AG04450 (cell line): ENCODE data around the gene PPP1R13L. TPM values are rescaled to one million over a fixed set of nuclear protein-coding genes. Genes with fewer than 3 reads are reported as not detected.

ENCODE experiments used
- CTCF ChIA-PET: fragments of 300-600, 350-600 bp; formaldehyde crosslinking; extraction: SDS; loops from one replicate; lab custom pipeline; 2022; ENCODE audit warnings: antibody characterized with exemption, inconsistent platforms; lab: Charles Lee
- POLR2A ChIA-PET: fragments of 350-600 bp; formaldehyde crosslinking; extraction: SDS; loops from one replicate; lab custom pipeline; 2021; ENCODE audit warnings: antibody characterized with exemption, inconsistent platforms; lab: Yijun Ruan, JAX
- DNase-seq: peaks from one replicate; pipeline ENCODE4 v3.0.0-alpha.2; 2011; ENCODE audit warnings: low read depth, low spot score
- H3K27ac ChIP-seq: one replicate; pipeline ENCODE4 v1.5.1; 2012; ENCODE audit warnings: low read depth, low read length, control low read depth
- H3K27me3 ChIP-seq: one replicate; pipeline ENCODE4 v1.6.0; 2012; ENCODE audit warnings: low read length; ENCODE audit not compliant: control insufficient read depth, insufficient read depth
- H3K4me3 ChIP-seq: 2 replicates; pipeline ENCODE4 v1.5.1; 2011; ENCODE audit warnings: mild to moderate bottlenecking, low read depth, low read length, control low read depth
- H3K9me3 ChIP-seq: 2 replicates; pipeline ENCODE4 v1.5.1; 2012; ENCODE audit warnings: low read length; ENCODE audit not compliant: control insufficient read depth, insufficient read depth
- polyA plus RNA-seq: library from polyadenylated mRNA; depleted of rRNA; stranded (reverse); fragments of >200 nt; gene quantifications from 2 replicates; pipeline ENCODE4 v1.2.3, GENCODE V29; 2011
- TF ChIP-seq, protein P1 (sequence below): IDR thresholded peaks from 2 replicates; pipeline ENCODE4 v1.5.1; 2011; ENCODE audit warnings: low read depth, low read length, control low read depth, inconsistent platforms

Gene PPP1R13L
- polyA plus RNA-seq, 1 experiment, result 2.4 TPM

DNA sequence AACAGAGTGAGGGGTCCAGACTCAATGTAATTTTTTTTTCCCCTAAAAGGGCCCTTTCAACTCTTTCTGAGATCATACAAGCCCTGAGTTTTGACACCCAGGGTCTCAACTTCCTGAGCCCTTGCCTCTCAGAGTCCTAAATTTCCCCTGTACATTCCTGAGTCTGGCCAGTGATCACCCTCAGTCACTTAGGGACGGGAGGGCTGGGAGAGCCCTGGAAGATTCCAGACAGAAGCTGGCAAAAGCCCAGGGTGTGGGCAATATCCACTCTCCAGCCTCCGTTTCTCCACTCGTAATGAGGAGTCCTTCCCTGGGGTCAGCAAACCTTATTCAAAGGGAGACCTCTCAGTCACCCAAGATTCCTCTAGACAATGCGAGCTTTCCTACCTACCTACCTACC lies 1.6 kb downstream of the PPP1R13L start:
- no peak overlapping the region for H3K4me3 ChIP-seq
- CTCF ChIA-PET, result interaction anchor here (1.0 to 2.6 kb wide), 4 partner anchors 36 to 82 kb away, joined by 3 to 12 read pairs (median 4); no protein-coding TSS in a partner anchor
- POLR2A ChIA-PET, result interaction anchor here (0.7 kb wide), 1 partner anchor 30 kb away, joined by 3 read pairs; no protein-coding TSS in a partner anchor

DNA sequence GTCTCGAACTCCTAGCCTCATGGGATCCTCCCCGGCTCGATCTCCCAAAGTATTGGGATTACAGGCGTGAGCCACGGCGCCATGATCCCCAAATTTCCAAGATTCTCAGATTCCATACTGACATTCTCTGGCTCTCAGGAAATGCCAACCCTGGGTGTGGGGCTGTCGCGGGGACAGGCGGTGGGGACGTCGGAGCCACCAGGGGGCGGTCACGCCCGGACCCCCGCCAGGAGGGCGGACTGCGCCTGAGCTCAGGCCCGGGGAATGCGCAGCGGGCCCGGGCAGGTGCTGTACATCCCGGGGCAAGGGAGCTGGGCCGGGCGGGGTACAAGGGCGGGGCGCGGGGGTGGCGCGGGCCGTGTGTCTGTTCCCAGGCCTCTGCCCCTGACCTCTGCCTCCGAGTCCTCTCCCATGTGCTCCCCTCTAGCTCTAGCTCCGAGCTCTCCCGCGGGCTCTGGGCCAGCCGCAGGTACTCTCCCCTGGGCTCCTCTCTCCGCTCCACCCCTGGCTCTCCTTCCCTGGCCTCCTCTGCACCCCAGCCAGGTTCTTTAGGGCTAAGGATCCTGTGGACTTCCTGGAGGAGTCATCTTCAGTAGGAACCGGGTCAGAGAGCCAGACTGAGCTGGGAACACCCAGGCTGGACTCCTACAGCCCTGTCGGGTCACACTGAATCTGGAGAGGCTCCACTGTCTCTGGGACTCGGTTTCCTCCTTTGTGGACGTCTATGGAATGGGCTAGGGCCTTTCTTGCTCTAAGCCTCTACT lies 2.4 kb downstream of the PPP1R13L start:
- ChIA-PET POLR2A (no interaction called here), CTCF (interaction anchor here (0.5 to 2.6 kb wide), 5 partner anchors 9 to 83 kb away, joined by 3 to 12 read pairs (median 4); no protein-coding TSS in a partner anchor)
- H3K9me3 ChIP-seq, result no peaks in the 10 kb centered on the region; the same call in 1 of the 2 replicates
- H3K4me3 ChIP-seq, result no peak overlapping the region
- no peak for DNase-seq
- TF ChIP-seq, protein P1, sequence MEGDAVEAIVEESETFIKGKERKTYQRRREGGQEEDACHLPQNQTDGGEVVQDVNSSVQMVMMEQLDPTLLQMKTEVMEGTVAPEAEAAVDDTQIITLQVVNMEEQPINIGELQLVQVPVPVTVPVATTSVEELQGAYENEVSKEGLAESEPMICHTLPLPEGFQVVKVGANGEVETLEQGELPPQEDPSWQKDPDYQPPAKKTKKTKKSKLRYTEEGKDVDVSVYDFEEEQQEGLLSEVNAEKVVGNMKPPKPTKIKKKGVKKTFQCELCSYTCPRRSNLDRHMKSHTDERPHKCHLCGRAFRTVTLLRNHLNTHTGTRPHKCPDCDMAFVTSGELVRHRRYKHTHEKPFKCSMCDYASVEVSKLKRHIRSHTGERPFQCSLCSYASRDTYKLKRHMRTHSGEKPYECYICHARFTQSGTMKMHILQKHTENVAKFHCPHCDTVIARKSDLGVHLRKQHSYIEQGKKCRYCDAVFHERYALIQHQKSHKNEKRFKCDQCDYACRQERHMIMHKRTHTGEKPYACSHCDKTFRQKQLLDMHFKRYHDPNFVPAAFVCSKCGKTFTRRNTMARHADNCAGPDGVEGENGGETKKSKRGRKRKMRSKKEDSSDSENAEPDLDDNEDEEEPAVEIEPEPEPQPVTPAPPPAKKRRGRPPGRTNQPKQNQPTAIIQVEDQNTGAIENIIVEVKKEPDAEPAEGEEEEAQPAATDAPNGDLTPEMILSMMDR, result peak; percentile 39
- H3K27ac ChIP-seq, result no peak overlapping the region
- H3K27me3 ChIP-seq, result no peaks in the 10 kb centered on the region

More for the DNA sequence above, 1.6 kb downstream of the PPP1R13L start:
- Histone ChIP-seq H3K9me3 (no peaks in the 10 kb centered on the region; the same call in 1 of the 2 replicates), H3K27me3 (no peaks in the 10 kb centered on the region), H3K27ac (no peak overlapping the region)
- DNase-seq, result no peak
- TF ChIP-seq, protein P1, result no peak

DNA sequence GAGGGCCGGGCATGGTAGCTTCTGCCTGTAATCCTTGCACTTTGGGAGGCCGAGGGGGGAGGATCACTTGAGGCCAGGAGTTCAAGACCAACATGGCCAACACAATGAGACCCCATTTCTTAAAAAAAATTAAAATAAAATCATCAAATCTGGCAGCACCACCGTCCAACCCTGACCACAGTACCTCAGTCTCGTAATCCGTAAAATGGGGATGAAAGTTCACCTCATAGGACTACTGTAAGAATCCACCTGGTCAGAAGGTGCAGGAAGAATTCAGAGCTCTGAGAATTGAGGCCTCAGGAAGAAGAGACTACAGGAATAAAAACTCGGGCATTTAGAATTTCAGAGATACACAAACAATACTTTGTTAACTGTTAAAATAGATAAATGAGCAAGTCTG lies 3.1 kb downstream of the PPP1R13L start:
- ChIA-PET CTCF (interaction anchor here (0.5 to 2.6 kb wide), 5 partner anchors 8 to 83 kb away, joined by 3 to 12 read pairs (median 4); no protein-coding TSS in a partner anchor), POLR2A (no interaction called here)
- no peak overlapping the region for H3K4me3 ChIP-seq
- TF ChIP-seq, protein P1, result no peak
- no peaks in the 10 kb centered on the region for H3K27me3 ChIP-seq
- H3K27ac ChIP-seq, result no peak overlapping the region
- no peak for DNase-seq
- H3K9me3 ChIP-seq, result no peaks in the 10 kb centered on the region; the same call in 1 of the 2 replicates

DNA sequence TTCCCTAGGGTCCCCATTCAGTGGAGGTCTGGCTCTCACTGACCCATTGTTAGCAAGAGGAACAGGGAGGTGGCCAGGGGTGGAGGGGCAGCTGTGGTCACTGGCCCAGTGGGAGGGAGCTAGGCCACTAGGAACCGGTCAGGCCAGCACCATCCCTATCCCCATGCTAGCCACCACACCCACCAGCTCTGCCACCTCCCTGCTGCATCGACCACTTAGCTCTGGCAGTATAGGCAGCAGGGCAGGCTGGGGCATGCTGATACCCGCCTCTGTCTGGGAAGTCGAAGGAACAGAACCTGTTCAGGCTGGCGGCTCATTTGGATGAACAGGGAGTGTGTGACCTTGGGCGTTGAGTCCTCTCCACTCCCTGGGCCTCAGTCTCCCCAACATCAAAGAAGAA lies 4.7 kb downstream of the PPP1R13L start:
- no peaks in the 10 kb centered on the region for H3K27me3 ChIP-seq
- ChIA-PET POLR2A (interaction anchor here (0.6 to 1.5 kb wide), 2 partner anchors 56 to 69 kb away, joined by 3 to 4 read pairs; no protein-coding TSS in a partner anchor), CTCF (no interaction called here)
- TF ChIP-seq, protein P1, result no peak
- H3K27ac ChIP-seq, result no peak overlapping the region
- DNase-seq, result no peak
- no peak overlapping the region for H3K4me3 ChIP-seq
- H3K9me3 ChIP-seq, result no peaks in the 10 kb centered on the region; the same call in 1 of the 2 replicates
